ENCODE data around the gene HHAT.

Gene HHAT

DNA sequence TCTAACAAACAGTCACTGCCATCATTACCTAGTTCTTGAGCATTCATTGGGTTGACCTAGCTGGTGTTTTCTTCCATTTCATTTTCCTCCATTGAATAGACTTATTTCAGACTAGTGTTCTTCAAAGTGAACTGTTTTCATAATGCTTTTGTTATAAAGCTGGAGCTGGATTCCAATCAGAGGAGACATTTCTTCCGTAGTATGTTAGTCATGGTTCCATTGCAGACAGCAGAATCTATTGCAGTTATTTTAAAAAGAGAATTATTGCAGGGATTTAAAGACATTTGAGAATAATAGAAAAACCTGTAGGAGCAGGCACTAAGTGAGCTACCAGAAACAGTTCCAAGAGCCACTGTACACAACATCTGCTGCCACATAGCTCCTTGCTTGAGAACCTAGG lies 50.0 kb downstream of the HHAT start:
- TF ChIP-seq, protein P1, sequence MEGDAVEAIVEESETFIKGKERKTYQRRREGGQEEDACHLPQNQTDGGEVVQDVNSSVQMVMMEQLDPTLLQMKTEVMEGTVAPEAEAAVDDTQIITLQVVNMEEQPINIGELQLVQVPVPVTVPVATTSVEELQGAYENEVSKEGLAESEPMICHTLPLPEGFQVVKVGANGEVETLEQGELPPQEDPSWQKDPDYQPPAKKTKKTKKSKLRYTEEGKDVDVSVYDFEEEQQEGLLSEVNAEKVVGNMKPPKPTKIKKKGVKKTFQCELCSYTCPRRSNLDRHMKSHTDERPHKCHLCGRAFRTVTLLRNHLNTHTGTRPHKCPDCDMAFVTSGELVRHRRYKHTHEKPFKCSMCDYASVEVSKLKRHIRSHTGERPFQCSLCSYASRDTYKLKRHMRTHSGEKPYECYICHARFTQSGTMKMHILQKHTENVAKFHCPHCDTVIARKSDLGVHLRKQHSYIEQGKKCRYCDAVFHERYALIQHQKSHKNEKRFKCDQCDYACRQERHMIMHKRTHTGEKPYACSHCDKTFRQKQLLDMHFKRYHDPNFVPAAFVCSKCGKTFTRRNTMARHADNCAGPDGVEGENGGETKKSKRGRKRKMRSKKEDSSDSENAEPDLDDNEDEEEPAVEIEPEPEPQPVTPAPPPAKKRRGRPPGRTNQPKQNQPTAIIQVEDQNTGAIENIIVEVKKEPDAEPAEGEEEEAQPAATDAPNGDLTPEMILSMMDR (conservative IDR thresholded peaks at IDR 0.05; ENCODE audit: low read depth, low read length) = no peak
- H3K4me3 ChIP-seq (ENCODE audit: low read length) = no peak overlapping the region
- DNase-seq (ENCODE audit: low read depth) = no peak

DNA sequence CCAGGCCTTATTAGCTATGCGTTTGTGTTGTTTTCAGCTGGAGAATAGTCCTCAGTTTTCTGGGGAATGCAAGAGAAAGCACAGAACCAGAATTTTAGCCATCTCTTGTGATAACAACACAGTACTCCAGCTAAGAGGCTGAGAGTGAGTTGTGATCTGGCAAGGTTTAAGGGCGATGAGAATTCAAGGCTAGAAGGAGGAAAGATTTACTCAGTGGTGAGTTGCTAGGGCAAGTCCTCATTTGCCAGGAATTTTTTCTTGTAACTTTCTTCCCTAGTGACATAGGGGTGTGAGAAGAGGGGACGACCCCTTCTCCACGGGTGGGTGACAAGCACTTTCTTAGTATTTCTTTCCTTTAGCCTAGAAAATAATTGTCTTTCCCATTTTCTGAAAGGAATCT lies 53.2 kb downstream of the HHAT start:
- H3K4me3 ChIP-seq (ENCODE audit: low read length) = no peak overlapping the region
- TF ChIP-seq, protein P1 (conservative IDR thresholded peaks at IDR 0.05; ENCODE audit: low read depth, low read length) = no peak
- DNase-seq (ENCODE audit: low read depth) = no peak

DNA sequence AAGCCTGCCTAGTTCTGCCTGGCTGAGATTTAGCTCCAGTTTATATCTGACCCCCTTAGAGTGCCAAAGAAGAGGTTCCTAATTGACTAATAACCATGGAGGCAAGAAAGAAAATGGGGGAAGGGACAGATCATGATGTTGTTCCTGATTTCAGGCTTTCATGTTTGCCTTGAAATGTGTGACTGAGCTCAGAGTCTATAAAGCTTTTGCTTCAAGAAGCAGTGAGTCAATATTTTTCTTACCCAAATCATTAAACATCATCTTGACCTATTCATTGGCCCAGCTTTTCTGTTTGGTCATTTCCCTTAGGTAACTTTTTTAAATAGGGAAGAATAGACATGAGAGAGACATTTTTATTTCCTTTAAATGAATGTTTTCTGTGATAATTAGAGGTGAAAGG lies 55.9 kb downstream of the HHAT start:
- no peak overlapping the region for H3K4me3 ChIP-seq (ENCODE audit: low read length)
- DNase-seq (ENCODE audit: low read depth) = no peak
- TF ChIP-seq, protein P1 (conservative IDR thresholded peaks at IDR 0.05; ENCODE audit: low read depth, low read length) = no peak

DNA sequence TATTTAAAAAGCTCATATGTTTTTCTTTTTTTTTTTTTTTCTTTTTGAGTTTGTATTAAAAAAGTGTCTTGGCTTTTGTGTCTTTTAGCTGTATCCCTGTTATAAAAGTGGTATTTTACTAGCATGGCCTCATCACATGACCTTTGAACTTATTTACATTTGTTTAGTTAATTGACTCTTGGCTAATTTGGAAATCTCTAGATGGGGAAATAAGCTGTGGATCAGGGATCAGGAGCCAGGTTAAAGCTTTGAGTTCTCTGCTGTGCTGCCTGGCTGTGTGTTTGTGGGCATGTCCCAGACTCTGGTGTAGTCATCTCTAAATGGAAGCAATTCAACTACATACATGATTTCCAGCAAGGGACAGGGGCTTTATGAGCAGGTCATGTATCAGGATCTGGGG lies 56.5 kb downstream of the HHAT start:
- H3K4me3 ChIP-seq (ENCODE audit: low read length) = no peak overlapping the region
- DNase-seq (ENCODE audit: low read depth) = no peak
- TF ChIP-seq, protein P1 (conservative IDR thresholded peaks at IDR 0.05; ENCODE audit: low read depth, low read length) = no peak

DNA sequence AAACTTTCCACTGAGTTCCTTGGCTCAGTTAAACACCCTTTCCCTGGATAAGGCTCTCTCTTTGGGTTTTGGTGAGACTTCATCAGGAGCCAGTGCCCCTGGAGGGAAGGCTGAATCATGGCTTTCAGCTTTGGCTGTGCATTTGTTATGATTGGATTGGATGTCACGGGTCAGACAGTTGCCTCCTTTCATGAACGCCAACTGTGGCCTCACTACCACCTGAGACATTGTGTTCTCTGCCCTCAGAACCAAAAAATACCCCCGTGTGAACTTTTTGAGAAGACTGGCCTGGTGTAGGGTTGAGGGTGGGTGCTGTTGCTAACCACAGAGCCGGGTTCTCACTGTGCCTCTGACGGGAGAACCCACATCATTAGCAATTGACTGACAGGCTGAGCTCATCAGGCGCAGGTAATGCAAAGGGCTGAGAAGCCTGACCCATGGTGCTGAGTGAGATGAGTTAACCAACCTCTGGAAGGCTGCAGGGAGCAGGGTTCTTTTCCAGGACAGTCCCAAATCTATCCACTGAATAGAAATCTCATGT lies 65.6 kb downstream of the HHAT start:
- peak; percentile 2 for DNase-seq (ENCODE audit: low read depth)

DNA sequence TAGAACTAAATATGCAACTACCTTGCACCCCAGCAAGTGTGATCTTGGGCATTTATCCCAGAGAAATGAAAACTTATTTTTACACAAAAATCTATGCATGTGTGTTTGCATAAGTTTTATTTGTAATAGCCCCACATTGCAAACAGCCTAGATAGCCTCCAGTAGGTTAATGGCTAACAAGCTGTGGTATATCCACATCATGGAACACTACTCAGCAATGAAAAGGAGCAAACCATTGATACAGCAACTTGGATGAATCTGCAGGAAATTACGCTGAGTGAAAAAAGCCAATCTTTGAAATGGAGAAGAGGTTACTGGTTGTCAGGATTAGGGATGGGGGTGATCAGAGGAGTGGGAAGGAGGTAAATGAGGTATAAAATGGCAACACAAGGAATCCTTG lies 67.8 kb downstream of the HHAT start:
- TF ChIP-seq, protein P1 (conservative IDR thresholded peaks at IDR 0.05; ENCODE audit: low read depth, low read length) = no peak
- no peak overlapping the region for H3K4me3 ChIP-seq (ENCODE audit: low read length)
- DNase-seq (ENCODE audit: low read depth) = no peak

More for the DNA sequence above, 65.6 kb downstream of the HHAT start:
- TF ChIP-seq, protein P1 (conservative IDR thresholded peaks at IDR 0.05; ENCODE audit: low read depth, low read length) = no peak
- H3K4me3 ChIP-seq (ENCODE audit: low read length) = no peak overlapping the region

DNA sequence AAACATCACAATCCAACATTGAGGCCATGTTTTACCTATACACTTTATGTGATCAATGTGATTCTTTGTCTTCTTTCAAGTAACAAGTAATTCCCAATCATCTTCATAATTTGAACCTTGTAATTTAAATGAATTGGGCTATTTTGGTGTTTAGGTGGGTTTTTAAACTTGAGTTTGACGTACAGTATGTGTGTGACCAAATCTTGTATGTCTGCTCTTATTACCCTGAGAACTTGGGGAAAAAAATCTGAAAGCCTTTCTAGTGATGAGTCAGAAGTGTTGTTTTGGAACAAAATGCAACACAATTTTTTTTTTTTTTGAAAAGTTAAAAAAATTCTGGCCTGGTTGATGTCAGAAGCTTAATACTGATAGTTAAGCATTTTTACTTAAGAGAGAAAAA lies 68.5 kb downstream of the HHAT start:
- TF ChIP-seq, protein P1 (conservative IDR thresholded peaks at IDR 0.05; ENCODE audit: low read depth, low read length) = no peak
- H3K4me3 ChIP-seq (ENCODE audit: low read length) = no peak overlapping the region
- DNase-seq (ENCODE audit: low read depth) = no peak

Data from retinal pigment epithelial cell (primary cell).